ENCODE results near the gene TNFAIP2.

- TF ChIP-seq CTCF (IDR thresholded peaks at IDR 0.05), result no peak
- TF ChIP-seq POLR2A (IDR thresholded peaks at IDR 0.05), result no peak
Measured at GRCh38 chr14:103135333-103136260, 12.3 kb downstream of the TNFAIP2 start.

Data from right lobe of liver (tissue), 4 donors.